Motor neuron (in vitro differentiated cells): ENCODE data around the gene APOO. TPM values are rescaled to one million over a fixed set of nuclear protein-coding genes. Genes with fewer than 3 reads are reported as not detected.

Experiments
- ATAC-seq, 8 experiments: fragments of 200-7000 bp; cut with Tn5 transposase; replicated peaks in 6 of 8; 2 replicates each; pipeline ENCODE4 v1.8.0; 2021; ENCODE audit warnings: mild to moderate bottlenecking in 8 of 8, moderate library complexity in 8 of 8
- H3K27ac ChIP-seq, 2 donors: fragments of 250-450 bp; sonication (Bioruptor Pico); 2 replicates each; pipeline ENCODE4 v1.9.0; 2021; ENCODE audit warnings: antibody characterized with exemption in 2 of 2, mild to moderate bottlenecking in 2 of 2, moderate library complexity in 1 of 2
- H3K4me1 ChIP-seq, 2 donors: fragments of 250-450 bp; sonication (Bioruptor Pico); replicated peaks in 1 of 2; 2 replicates each; pipeline ENCODE4 v1.6.1; 2021; ENCODE audit warnings: antibody characterized with exemption in 2 of 2, mild to moderate bottlenecking in 2 of 2, moderate library complexity in 1 of 2
- H3K4me3 ChIP-seq, 5 donors: fragments of 250-450 bp; sonication (Bioruptor Pico); 2 replicates each; pipeline ENCODE4 v1.9.0; 2021; ENCODE audit warnings: antibody characterized with exemption in 5 of 5, mild to moderate bottlenecking in 5 of 5, moderate library complexity in 4 of 5
- WGBS, 10 experiments: fragments of 450-650 bp; shearing (Covaris generic); methylation state at CpG; one replicate each; pipeline ENCODE4 v1.0.0; 2022; 5-methylcytosine and 5-hydroxymethylcytosine counted together
- in situ Hi-C, 9 experiments: fragments of 400-800 bp; cut with MboI; loops; one replicate each; pipeline ENCODE4 v1.15.0; 2021; ENCODE audit warnings: low sequenced_read_pairs in 9 of 9, low pct_unique_long_range_greater_than_20kb in 2 of 9; ENCODE audit not compliant: unreplicated experiment in 9 of 9
- total RNA-seq, 8 experiments: library from RNA; unstranded; fragments of 300-600 nt; gene quantifications; 2 replicates each; pipeline versions ENCODE4 v1.2.3 to v1.2.4, GENCODE V29; 2022

Gene APOO
- total RNA-seq, 8 experiments from 2014 or later = 26.1 to 78.8 (median 51.7) TPM

GRCh38 chrX:23854122-23854521, 53.6 kb downstream of the APOO start:
- 29 to 100% (median 89%) methylated on average over 1 to 4 of the region's 4 CpGs; no CpG with 5 or more reads in 5 of the 10 experiments for WGBS, 10 experiments
- ATAC-seq = no peak

DNA sequence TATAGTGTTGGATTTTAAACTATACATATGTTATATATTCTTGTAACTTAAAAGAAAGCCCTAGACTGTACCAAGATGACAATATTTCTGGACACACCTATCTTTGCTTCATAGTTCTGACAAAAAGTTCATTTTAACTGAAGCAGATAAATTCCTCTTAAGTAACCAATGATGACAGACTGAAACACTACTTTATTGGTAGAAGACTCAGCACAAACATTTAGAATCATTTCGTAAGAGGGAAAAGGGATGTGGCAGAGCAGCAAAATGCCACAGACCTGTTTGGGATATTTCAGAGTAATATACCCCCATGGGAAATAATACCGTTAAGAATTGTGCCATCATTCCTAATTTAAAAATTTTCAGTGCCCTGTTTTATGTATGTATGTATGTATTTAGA, 56.2 kb downstream of the APOO start:
- 33 to 100% (median 97%) methylated on average over 1 to 2 of the region's 2 CpGs; no CpG with 5 or more reads in 6 of the 10 experiments for WGBS, 10 experiments
- ATAC-seq = no peak
- no peak overlapping the region for H3K4me3 ChIP-seq

More at GRCh38 chrX:23854122-23854521, 53.6 kb downstream of the APOO start:
- in situ Hi-C loops = loop anchor here in 1 of 9 experiments (25.0 kb wide), 1 partner anchor 142 kb away; no protein-coding TSS in a partner anchor
- no peak overlapping the region for H3K27ac ChIP-seq
- no peak overlapping the region for H3K4me3 ChIP-seq
- H3K4me1 ChIP-seq = no peaks in the 10 kb centered on the region

DNA sequence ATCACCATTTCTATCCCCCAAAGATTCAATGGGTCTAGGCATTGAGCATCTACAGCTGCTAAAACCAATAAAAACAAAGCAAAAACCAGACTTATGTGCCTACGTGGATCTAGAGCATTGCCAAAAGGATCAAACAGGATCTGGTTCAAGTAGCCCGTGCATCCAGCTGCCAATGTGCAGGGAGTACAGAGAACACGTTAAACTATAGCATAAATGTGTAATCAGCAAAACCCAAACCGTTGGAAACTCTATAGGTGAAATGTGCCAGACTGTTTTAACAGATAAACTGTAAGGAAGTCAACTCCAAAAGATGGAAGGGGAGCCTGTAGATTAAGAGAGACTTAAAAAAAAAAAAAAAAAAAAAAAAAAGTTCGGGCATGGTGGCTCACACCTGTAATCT, 58.5 kb downstream of the APOO start:
- H3K27ac ChIP-seq = no peak overlapping the region
- ATAC-seq = no peak
- 59 to 95% methylated on average over 4 to 5 of the region's 5 CpGs; no CpG with 5 or more reads in 8 of the 10 experiments for WGBS, 10 experiments
- H3K4me1 ChIP-seq = no peaks in the 10 kb centered on the region
- in situ Hi-C loops = no loop called here
- H3K4me3 ChIP-seq = no peak overlapping the region

More for the DNA sequence above, 56.2 kb downstream of the APOO start:
- Histone ChIP-seq H3K27ac (no peak overlapping the region), H3K4me1 (no peaks in the 10 kb centered on the region)
- in situ Hi-C loops = loop anchor here in 1 of 9 experiments (25.0 kb wide), 1 partner anchor 139 kb away; no protein-coding TSS in a partner anchor

- WGBS, 10 experiments = 33 to 95% (median 75%) methylated on average over 1 to 3 of the region's 3 CpGs; no CpG with 5 or more reads in 4 of the 10 experiments
- H3K4me3 ChIP-seq = no peak overlapping the region
- H3K4me1 ChIP-seq = peaks cover 0 to 5% of the 10 kb centered on the region in 2 donors
- in situ Hi-C loops = no loop called here
- H3K27ac ChIP-seq = no peak overlapping the region
- peak in 1 of 8 experiments; percentile 77 for ATAC-seq
These were observed 62.4 kb downstream of the APOO start for GRCh38 chrX:23845351-23845817.

GRCh38 chrX:23844502-23845138, 63.1 kb downstream of the APOO start:
- WGBS, 10 experiments = 29 to 100% (median 88%) methylated on average over 1 to 7 of the region's 7 CpGs; no CpG with 5 or more reads in 4 of the 10 experiments
- peaks cover 0 to 5% of the 10 kb centered on the region in 2 donors for H3K4me1 ChIP-seq
- in situ Hi-C loops = no loop called here
- H3K27ac ChIP-seq = no peak overlapping the region
- no peak overlapping the region for H3K4me3 ChIP-seq
- ATAC-seq = no peak

- Histone ChIP-seq H3K27ac (no peak overlapping the region), H3K4me3 (no peak overlapping the region), H3K4me1 (peaks cover 0 to 5% of the 10 kb centered on the region in 2 donors)
- in situ Hi-C loops = no loop called here
- WGBS, 10 experiments = 17 to 100% (median 100%) methylated on average over 1 to 4 of the region's 4 CpGs; no CpG with 5 or more reads in 5 of the 10 experiments
- no peak for ATAC-seq
These were observed 65.8 kb downstream of the APOO start for GRCh38 chrX:23841847-23842522.

DNA sequence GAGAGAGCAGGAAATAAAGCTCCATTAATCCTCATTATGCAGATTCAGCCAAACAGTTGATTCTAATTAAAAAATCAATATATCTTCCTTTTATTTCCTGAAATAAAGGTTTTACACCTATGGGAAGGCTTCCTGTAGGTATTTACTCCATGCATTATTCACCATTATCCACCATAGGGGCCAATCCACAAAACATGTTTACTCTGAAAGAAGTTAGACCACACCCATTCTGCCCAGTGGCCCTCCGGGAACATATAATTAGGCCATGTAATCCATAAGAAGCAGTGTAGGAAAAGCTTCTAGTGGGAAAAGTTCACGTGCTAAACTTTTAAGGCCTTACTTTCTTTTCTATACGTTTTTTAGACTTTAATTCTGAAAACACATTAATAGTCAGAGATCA, 67.1 kb downstream of the APOO start:
- WGBS, 10 experiments = 56 to 88% (median 81%) methylated on average over 2 to 3 of the region's 3 CpGs; no CpG with 5 or more reads in 7 of the 10 experiments
- Histone ChIP-seq H3K4me1 (peaks cover 0 to 5% of the 10 kb centered on the region in 2 donors), H3K27ac (no peak overlapping the region), H3K4me3 (no peak overlapping the region)
- in situ Hi-C loops = no loop called here
- ATAC-seq = peak in 1 of 8 experiments; percentile 26

DNA sequence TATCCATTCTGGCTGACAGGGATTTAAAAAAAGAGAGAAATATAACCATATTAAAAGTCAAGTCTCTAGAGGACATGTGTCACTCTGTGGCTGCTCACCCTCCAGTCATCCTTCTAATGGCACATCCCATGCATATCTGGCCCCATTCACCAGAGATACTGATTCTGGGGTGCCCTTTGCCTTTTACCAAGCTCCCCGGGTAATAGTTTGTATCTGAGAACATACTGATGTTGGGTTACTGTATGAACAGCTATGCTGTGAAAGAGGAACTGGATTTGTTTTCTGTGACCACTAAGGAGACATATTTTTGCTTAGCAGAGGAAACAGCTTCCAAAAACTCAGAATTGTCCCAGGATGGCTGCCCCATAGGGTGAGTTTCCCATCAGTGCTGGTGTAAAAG, 68.8 kb downstream of the APOO start:
- Histone ChIP-seq H3K4me1 (peaks cover 0 to 5% of the 10 kb centered on the region in 2 donors), H3K27ac (no peak overlapping the region), H3K4me3 (no peak overlapping the region)
- ATAC-seq = no peak
- WGBS, 10 experiments = no CpG with 5 or more reads among the region's 1 CpG
- in situ Hi-C loops = no loop called here

DNA sequence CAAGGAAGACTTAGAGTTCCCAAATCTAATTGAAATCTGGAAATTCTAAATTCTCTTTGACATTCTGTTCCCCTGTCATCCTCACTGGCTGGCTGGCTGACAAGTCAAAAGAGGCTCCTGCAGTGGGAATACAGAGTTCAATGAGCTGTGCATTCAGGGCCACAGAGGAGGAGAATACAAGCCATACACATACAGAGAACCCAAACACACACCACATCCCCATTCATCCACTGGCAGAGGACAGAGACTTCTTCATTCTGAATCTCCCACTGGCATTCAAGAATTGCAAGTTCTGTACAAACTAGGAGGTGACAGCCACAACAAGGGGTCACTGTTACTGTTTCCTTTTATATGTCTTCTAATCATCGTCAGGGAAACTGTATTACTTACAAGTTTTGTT, 75.0 kb downstream of the APOO start:
- Histone ChIP-seq H3K27ac (no peak overlapping the region), H3K4me1 (no peaks in the 10 kb centered on the region), H3K4me3 (no peak overlapping the region)
- in situ Hi-C loops = no loop called here
- ATAC-seq = peak in 2 of 8 experiments; percentile 19 to 27
- 100% methylated on average over 1 of the region's 1 CpG; no CpG with 5 or more reads in 9 of the 10 experiments for WGBS, 10 experiments

GRCh38 chrX:23828881-23829280, 78.9 kb downstream of the APOO start:
- in situ Hi-C loops = no loop called here
- Histone ChIP-seq H3K4me1 (no peaks in the 10 kb centered on the region), H3K4me3 (no peak overlapping the region), H3K27ac (no peak overlapping the region)
- ATAC-seq = no peak
- 22 to 100% (median 92%) methylated on average over 1 to 2 of the region's 5 CpGs; no CpG with 5 or more reads in 3 of the 10 experiments for WGBS, 10 experiments

- no peak overlapping the region for H3K4me3 ChIP-seq
- no peak for ATAC-seq
- no peak overlapping the region for H3K27ac ChIP-seq
- peaks cover 0 to 3% of the 10 kb centered on the region in 2 donors for H3K4me1 ChIP-seq
- in situ Hi-C loops = no loop called here
These were observed 81.1 kb downstream of the APOO start for GRCh38 chrX:23826653-23827052.

GRCh38 chrX:23826216-23826615, 81.5 kb downstream of the APOO start:
- in situ Hi-C loops = no loop called here
- no peak for ATAC-seq
- H3K4me1 ChIP-seq = peaks cover 0 to 3% of the 10 kb centered on the region in 2 donors
- WGBS, 10 experiments = 0 to 80% (median 55%) methylated on average over 1 to 3 of the region's 3 CpGs; no CpG with 5 or more reads in 5 of the 10 experiments
- H3K4me3 ChIP-seq = no peak overlapping the region
- no peak overlapping the region for H3K27ac ChIP-seq

- Histone ChIP-seq H3K27ac (no peak overlapping the region), H3K4me3 (no peak overlapping the region), H3K4me1 (peaks cover 0 to 3% of the 10 kb centered on the region in 2 donors)
- no peak for ATAC-seq
- in situ Hi-C loops = no loop called here
These were observed 82.1 kb downstream of the APOO start for GRCh38 chrX:23825675-23826074.
